ENCODE data around the gene DNAJC5G. TPM values are rescaled to one million over a fixed set of nuclear protein-coding genes. Genes with fewer than 3 reads are reported as not detected.
A peak's percentile ranks its signal among the peaks of the same experiment; 100 is the strongest.

The DNAJC5G gene
- total and polyA plus RNA-seq, 2 donors (not counting 3 experiments of a cell fraction or from before 2014, with no cell fraction given): 0.77 to 1.4 TPM

- Histone ChIP-seq H3K79me2 (ENCODE audit: control insufficient read depth, insufficient read depth, low read length) (no peaks in the 10 kb centered on the region), H3K4me1 (ENCODE audit: control insufficient read depth, extremely low read depth, insufficient read depth, low read length) (peaks cover 12% of the 10 kb centered on the region), H3K9me1 (replicated peaks; ENCODE audit: control insufficient read depth, extremely low read depth, insufficient read depth, low read length) (no peaks in the 10 kb centered on the region), H3K27ac (ENCODE audit: insufficient read depth, low read depth, low read length) (no peak overlapping the region), H2AFZ (ENCODE audit: low read depth, low read length) (no peak overlapping the region), H3K4me2 (ENCODE audit: insufficient read depth, low read length) (no peak overlapping the region), H3K36me3 (ENCODE audit: control insufficient read depth in 2 of 2, extremely low read depth in 1 of 2, insufficient read depth in 2 of 2, low read length in 2 of 2) (no peaks in the 10 kb centered on the region), H3K9me3 (replicated peaks; ENCODE audit: control insufficient read depth, insufficient read depth, low read length) (no peaks in the 10 kb centered on the region), H3K9ac (replicated peaks; ENCODE audit: extremely low read depth, insufficient read depth, low read length) (no peak overlapping the region), H3K27me3 (ENCODE audit: control insufficient read depth in 2 of 2, insufficient read depth in 2 of 2, low read length in 2 of 2) (no peaks in the 10 kb centered on the region), H4K20me1 (replicated peaks; ENCODE audit: control insufficient read depth, extremely low read depth, insufficient read depth, low read length) (no peaks in the 10 kb centered on the region), H3K4me3 (replicated peaks in 1 of 3; ENCODE audit: insufficient read depth in 1 of 3, low read depth in 1 of 3, low read length in 3 of 3) (no peak overlapping the region)
- intact Hi-C loops (cut with micrococcal nuclease): loop anchor here (10.0 kb wide), 1 partner anchor 318 kb away; no protein-coding TSS in a partner anchor
- BruUV-seq (replicated peaks): no TSS peak
- POLR2A ChIA-PET: no interaction called here
- CTCF ChIA-PET: interaction anchor here (1.2 to 9.1 kb wide), 8 partner anchors 8 to 198 kb away, joined by 3 to 143 read pairs (median 42); partner anchors contain the start of gene SLC30A3
- dilution Hi-C loops (cut with MboI; ENCODE audit: extremely low pct_ligation_motif_present, low sequenced_read_pairs): no loop called here
- TF ChIP-seq EZH2 (IDR thresholded peaks at IDR 0.05; ENCODE audit: borderline replicate concordance, low read depth, low read length, severe bottlenecking) (no peak), MYC (IDR thresholded peaks at IDR 0.05; ENCODE audit: low read depth, low read length) (no peak), POLR2A (IDR thresholded peaks at IDR 0.05; ENCODE audit: low read depth, low read length) (no peak), JUN (IDR thresholded peaks at IDR 0.05; ENCODE audit: borderline replicate concordance, insufficient read depth, insufficient read length, low read depth) (no peak), GATA2 (IDR thresholded peaks at IDR 0.05; ENCODE audit: insufficient read depth, insufficient read length, low read depth, low read length) (no peak), FOS (IDR thresholded peaks at IDR 0.05; ENCODE audit: borderline replicate concordance, insufficient read depth, low read length) (no peak), POLR2AphosphoS5 (IDR thresholded peaks at IDR 0.05; ENCODE audit: insufficient read depth, low read depth, low read length) (no peak)
- TF ChIP-seq, protein P1, sequence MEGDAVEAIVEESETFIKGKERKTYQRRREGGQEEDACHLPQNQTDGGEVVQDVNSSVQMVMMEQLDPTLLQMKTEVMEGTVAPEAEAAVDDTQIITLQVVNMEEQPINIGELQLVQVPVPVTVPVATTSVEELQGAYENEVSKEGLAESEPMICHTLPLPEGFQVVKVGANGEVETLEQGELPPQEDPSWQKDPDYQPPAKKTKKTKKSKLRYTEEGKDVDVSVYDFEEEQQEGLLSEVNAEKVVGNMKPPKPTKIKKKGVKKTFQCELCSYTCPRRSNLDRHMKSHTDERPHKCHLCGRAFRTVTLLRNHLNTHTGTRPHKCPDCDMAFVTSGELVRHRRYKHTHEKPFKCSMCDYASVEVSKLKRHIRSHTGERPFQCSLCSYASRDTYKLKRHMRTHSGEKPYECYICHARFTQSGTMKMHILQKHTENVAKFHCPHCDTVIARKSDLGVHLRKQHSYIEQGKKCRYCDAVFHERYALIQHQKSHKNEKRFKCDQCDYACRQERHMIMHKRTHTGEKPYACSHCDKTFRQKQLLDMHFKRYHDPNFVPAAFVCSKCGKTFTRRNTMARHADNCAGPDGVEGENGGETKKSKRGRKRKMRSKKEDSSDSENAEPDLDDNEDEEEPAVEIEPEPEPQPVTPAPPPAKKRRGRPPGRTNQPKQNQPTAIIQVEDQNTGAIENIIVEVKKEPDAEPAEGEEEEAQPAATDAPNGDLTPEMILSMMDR (IDR thresholded peaks at IDR 0.05; ENCODE audit: extremely low read depth in 1 of 2, insufficient read depth in 1 of 2, low read depth in 1 of 2, low read length in 2 of 2): no peak
- TF ChIP-seq, protein P2, sequence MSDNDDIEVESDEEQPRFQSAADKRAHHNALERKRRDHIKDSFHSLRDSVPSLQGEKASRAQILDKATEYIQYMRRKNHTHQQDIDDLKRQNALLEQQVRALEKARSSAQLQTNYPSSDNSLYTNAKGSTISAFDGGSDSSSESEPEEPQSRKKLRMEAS (IDR thresholded peaks at IDR 0.05; ENCODE audit: insufficient read depth, insufficient read length): no peak
- DNase-seq (ENCODE audit: low read depth, low spot score) (peak; percentile 45), FAIRE-seq (no peak)
These were observed 7.7 kb downstream of the DNAJC5G start for GRCh38 chr2:27282892-27283291.

Data from endothelial cell of umbilical vein (primary cell).